Measurements from ENCODE around the gene KLLN. TPM values are rescaled to one million over a fixed set of nuclear protein-coding genes. Genes with fewer than 3 reads are reported as not detected.

KLLN gene
- polyA plus RNA-seq, 3 donors: 0.20 to 0.90 (median 0.43) TPM

DNA sequence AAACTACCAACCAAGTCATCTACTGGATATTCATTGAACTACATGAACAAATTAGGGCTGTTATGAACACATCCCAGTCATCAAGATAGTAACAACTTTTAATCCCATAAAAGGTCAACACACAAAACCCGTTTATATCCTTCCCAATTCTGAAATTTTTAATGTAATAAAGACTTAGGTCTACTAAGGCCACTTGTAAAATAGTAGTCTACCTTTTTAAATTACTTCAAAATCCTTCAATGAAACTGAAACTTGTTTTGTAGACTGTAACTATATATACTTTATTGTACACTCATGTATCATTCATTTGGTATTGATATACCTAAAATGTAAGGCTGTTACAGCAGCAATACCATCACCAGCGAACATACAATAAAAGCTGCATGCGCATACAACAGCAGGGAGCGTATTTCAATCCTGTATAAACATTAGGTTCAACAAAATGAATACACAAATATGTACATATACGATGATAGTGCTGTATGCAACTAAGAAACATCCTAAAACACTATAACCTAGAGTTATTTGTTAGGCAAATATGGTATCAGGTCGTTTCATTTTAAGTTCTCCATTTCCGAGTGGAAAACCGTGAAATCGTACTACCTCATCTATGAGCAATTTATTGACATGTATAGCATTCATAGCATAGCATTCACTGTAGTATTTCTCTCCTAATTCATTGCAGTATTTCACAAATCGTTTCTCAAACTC lies 46.3 kb downstream of the KLLN start:
- no peak overlapping the region for H3K27ac ChIP-seq (ENCODE audit: low read depth, low read length)

GRCh38 chr10:87816163-87816897 lies 47.0 kb downstream of the KLLN start:
- H3K27ac ChIP-seq (ENCODE audit: low read depth, low read length): no peak overlapping the region
- WGBS, 3 donors: 57 to 73% (median 71%) methylated on average over 9 of the region's 9 CpGs

More for the DNA sequence above, 46.3 kb downstream of the KLLN start:
- 15 to 30% (median 23%) methylated on average over 10 of the region's 10 CpGs for WGBS, 3 donors

Other genes starting within 250 kb of the KLLN start
- gene PAPSS2, start 203.7 kb downstream of the KLLN start, polyA plus RNA-seq: 10 to 100 TPM; 12.7 to 36.7 (median 20.8) TPM
- 10 to 100 TPM; 10.5 to 17.2 (median 11.1) TPM for gene ATAD1, start 45.3 kb downstream of the KLLN start, polyA plus RNA-seq
- 100 to 1,000 TPM in 1 of 3 donors, 10 to 100 TPM in 2; 18.1 to 106 (median 46.5) TPM for gene PTEN, start 92 bp upstream of the KLLN start, polyA plus RNA-seq

All from adipose tissue (tissue), 3 donors.